ENCODE measurements around the gene FAM20C.

DNA sequence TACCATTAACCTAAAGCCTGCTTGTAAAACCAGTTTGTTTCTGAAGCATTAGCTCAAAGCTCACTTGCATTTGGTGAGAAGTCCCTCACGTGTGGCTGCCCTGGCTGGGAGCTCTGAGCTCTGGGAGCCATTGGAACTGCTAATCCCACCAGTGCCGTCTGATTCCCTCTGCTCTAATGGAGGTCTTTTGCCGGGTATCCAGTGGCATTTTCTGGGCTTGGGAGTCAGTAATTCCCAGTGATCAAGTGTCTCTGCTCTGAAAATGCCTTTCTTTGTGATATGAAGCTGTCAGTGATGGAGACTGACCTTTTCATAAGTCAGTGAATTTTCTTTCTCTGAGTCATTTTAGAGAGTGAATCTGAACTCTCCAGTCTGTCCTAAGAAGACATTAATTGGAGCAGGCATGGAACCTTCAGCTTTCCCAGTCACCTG lies 36.9 kb upstream of the FAM20C start:
- TF ChIP-seq POLR2A (IDR thresholded peaks at IDR 0.05), result no peak
- TF ChIP-seq, protein P1, sequence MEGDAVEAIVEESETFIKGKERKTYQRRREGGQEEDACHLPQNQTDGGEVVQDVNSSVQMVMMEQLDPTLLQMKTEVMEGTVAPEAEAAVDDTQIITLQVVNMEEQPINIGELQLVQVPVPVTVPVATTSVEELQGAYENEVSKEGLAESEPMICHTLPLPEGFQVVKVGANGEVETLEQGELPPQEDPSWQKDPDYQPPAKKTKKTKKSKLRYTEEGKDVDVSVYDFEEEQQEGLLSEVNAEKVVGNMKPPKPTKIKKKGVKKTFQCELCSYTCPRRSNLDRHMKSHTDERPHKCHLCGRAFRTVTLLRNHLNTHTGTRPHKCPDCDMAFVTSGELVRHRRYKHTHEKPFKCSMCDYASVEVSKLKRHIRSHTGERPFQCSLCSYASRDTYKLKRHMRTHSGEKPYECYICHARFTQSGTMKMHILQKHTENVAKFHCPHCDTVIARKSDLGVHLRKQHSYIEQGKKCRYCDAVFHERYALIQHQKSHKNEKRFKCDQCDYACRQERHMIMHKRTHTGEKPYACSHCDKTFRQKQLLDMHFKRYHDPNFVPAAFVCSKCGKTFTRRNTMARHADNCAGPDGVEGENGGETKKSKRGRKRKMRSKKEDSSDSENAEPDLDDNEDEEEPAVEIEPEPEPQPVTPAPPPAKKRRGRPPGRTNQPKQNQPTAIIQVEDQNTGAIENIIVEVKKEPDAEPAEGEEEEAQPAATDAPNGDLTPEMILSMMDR (IDR thresholded peaks at IDR 0.05 in 4 of 5, conservative IDR thresholded peaks at IDR 0.05 in 1 of 5), result no peak

Measured in gastrocnemius medialis (tissue), 4 donors.